Kidney glomerular epithelial cell (primary cell): ENCODE results near the gene COG8.

Experiments
- DNase-seq: peaks from one replicate; lab custom pipeline; 2025; lab: John Stamatoyannopoulos, UW

COG8 gene

DNA sequence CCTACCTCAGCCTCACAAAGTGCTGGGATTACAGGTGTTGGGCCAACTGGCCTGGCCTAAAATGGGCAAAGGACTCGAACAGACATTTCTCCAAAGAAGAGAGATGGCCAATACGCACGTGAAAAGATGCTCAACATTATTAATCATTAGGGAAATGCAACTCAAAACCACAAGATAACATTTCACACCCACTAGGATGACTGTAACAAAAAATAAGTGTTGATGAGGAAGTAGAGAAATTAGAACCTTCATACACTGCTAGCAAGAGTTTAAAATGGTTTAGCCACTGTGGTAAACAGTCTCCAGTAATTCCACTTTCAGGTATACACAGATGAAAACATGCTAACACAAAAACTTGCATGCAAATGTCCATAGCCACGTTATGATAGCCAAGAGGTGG lies 6.6 kb upstream of the COG8 start:
- no peak for DNase-seq

DNA sequence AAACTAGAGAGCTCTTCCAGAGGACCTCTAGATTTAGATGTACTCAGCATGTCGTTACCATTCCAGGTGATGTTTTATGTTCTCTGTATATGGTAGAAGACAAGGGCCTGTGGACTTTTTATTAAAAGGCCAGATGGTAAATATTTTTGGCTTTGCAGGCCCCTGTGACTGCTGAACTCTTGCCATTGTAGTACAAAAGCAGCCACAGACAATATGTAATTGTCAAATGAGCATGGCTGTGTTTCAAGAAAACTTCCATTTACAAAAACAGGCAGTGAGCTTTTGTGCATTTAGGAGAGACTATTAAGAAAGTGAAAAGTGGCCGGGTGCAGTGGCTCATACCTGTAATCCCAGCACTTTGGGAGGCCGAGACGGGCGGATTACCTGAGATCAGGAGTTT lies 4.8 kb upstream of the COG8 start:
- DNase-seq, result no peak

DNA sequence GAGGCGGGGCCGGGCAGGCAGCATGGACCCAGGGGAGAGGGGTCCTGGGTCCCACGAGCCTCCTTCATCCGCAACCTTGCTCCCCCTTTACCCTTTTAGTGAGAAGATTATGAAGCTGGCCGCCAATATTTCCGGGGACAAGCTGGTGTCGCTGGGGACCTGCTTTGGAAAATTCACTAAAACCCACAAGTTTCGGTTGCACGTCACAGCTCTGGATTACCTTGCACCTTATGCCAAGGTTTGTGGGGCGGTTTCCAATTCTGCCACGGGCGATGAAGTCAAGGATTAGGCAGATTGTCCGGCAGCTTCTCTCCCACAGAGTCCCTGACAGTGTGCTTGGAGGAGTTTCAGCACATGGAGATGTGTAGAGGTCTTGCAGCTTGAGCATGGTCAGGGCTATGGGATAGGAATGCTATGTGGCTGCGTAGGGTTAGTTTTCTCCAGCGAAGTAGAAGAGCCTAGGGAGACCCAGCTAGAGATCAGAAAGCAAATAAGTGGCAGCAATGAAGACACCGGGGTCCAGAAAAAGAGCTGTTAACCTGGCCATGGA lies 806 bp upstream of the COG8 start:
- no peak for DNase-seq

DNA sequence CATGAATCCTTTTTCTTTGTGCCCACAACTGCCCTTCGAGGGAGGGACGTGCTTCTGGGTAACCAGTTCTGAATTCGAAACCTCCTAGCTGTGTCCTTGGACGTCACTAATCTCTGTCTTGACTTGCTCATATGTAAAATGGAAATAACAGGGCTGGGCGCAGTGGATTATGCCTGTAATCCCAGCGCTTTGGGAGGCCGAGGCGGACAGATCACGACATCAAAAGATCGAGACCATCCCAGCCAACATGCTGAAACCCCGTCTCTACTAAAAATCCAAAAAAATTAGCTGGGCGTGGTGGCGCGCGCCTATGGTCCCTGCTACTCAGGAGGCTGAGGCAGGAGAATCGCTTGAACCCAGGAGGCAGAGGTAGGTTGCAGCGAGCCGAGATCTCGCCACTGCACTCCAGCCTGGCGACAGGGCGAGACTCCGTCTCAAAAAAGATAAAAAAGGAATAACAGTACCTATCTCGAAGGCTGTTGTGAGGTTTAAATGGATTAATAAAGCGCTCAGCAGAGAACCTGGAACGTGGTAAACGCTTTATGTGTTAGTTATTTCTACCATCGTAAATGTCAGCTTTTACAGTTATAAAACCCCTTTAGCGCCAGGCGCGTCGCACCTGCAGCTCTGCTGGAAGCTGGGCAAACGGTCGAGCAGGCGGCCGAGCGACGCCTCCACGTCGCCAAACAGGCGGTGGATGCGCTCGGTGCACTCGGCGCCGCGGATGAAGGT lies 641 bp downstream of the COG8 start:
- DNase-seq, result no peak

DNA sequence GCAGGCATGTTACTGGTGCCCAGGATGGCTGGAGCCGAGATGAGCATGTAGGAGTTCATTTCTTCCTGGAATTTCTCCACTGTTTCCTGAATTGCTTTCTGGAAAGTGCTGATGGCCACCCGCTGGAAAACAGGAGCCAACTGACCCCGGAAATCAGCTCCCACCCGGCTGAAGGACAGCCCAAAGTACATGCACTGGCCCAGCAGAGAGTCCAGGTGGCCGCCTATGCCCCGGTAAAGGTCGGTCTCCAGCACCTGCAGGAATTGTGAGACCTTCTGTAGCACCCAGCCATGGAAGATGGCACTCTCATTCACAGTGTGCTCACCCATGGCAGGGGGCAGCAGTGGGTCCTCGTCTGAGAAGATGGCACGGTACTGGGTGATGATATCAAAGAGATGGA lies 4.7 kb downstream of the COG8 start:
- DNase-seq, result no peak

DNA sequence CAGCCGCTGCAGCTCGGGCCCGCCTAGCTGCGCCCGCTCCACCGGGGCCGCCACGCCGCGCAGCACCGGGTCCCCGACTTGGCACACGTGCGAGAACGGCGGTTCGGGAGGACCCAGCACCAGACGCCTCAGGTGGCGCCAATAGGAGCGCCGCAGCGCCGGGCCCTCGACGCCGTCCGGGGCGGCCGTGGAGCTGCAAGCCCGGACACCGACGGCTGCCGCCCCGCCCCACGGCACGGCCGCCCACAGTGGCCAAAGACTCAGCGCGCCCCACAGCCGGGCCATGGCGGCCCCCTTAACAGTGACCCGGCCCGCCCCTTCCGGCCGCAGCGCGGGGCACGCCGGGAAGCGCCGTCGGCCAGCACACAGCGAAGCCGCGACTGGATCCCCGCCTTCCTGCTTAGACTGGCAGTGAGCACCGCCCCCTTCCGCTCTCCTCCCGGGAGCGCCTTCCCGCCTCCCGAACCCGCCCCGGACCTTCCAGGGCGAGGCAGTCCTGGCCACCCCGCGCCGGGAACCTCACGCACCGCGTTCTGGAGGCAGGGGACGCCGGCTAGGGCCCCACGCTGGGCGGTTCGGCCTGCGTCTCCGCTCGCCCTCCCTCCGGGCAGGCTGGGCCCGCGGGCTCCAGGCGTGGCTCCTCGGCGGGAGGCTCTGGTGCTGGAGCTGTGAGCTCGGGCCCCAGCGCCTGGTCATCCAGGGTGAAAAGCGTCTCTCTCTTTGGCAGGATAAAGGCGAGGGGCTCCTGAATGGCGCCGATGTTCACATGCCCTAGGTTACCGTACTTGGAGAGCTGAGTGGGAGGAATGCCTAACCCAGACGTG lies 8.9 kb downstream of the COG8 start, which contains the start of gene PDF:
PDF (minus strand) TSS at position 303 of the 824 bp plus-strand sequence; CDS start at position 285, 18 bp downstream.
- peak; percentile 88 for DNase-seq

DNA sequence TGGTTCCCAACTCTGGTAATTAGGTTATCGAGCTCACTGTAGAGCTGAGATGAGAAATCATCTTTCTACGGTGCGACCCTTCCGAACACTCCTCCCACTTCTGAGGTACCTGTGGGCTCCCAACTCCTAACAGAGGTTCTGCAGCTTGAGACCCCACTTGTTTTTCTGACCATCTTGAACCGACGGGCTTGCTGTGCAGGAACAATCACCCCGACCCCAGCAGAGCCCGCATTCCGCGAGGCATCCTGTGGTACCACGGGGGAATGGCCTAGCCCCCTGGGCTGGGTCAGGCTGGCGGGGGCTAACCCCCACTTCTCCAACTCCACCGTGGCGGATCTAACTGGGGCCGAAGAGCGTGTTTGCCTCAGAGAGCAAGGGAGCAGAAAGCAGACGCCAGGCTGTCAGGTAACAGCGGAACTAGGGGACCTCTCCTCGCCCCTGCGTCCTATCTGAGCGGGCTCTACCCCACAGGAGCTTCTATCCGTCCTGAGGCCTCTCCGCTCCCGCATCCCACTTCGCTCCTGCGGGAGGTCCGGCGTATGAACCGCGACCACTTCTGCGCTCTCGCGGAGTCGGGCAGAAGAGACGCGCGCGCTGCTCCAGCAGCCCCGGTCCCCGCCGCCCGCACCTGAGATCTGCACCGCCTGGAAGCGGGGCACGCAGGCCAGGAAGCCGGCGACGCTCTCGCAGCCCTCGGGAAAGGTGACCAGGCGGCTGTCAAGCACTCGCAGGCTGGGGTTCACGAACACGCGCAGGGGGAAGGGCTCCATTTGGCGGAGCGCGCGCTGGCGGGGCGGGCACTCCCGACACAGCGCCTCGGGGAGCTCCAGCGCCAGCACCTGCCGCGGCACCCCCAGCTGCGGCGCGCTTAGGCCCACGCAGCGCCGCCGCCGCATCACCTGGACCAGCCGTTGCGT lies 9.7 kb downstream of the COG8 start:
- no peak for DNase-seq

DNA sequence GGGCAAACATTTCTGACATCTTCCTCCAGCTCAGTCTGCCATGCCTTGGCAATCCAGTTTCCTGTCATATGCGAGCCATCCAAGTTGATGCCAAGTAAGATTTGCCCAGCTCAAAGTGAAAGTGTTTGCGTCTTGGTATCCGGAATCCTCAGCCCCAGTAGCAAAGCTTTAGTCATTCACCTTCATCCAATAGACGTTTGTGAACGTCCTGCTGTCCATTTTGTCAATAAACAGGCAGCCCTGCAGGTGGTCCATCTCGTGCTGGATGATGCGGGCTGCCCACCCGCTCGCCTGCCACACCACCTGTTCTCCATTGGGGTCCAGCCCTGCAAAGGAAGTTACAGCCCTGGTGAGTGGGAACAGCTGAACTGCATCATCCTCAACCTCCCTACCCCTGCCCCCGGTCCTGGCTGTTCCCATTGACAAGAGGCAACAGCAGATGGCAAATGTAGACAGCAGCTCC lies 10.5 kb downstream of the COG8 start:
- no peak for DNase-seq

DNA sequence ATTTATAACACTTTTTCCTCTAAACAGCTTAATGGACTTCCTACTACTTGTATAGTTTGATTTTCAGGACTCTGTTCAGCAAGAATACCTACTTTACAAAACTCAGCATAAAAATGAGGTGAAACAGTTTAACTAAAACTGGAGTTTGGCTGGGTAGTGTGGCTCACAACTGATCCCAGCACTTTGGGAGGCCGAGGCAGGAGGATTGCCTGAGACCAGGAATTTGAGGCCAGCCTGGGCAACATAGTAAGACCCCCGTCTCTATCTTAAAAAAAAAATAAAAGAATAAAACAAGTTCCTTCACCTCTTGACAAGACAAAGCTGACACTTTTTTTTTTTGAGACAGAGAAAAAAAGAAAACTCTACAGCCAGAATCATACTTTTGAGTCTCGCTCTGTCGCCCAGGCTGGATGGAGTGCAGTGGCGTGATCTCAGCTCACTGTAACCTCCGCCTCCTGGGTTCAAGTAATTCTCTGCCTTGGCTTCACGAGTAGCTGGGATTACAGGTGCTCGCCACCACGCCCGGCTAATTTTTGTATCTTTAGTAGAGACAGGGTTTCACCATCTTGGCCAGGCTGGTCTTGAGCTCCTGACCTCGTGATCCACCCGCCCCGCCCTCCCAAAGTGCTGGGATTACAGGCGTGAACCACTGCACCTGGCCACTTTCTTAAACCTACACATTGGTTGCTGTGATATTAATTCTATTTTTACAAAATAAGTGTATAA lies 11.6 kb downstream of the COG8 start:
- no peak for DNase-seq

DNA sequence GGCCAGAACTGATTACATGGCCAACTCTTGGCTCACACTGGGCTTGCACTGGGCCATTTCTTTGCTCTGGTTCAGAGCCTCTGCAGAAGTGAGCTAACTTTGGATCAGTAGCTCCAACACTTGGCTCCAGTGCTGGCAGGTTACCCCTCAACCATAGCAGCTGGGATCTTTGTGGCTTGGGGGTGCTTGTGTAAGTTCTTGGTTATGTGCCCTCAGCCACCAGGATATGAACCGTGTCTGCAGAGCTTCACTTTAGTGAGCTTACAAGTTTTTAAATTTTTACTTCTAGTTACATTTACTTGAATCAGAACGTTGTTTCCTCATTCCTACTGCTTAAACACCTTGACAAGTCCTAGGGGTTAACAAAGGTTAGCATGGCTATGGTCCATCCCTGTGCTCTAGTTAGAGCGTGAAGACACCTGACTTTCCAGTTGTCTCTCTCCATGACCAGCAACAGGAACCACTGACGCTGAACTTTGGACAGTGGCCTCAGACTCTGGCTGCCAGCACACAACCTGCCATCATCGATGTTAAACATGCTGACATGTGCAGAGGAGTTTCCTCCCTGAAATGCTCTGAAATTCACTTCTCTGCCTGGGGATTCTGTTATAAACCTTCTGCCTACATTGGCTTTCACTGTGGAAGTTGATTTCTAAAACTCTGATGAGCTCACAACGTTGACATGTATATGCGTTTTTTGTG lies 13.0 kb downstream of the COG8 start:
- peak; percentile 28 for DNase-seq

DNA sequence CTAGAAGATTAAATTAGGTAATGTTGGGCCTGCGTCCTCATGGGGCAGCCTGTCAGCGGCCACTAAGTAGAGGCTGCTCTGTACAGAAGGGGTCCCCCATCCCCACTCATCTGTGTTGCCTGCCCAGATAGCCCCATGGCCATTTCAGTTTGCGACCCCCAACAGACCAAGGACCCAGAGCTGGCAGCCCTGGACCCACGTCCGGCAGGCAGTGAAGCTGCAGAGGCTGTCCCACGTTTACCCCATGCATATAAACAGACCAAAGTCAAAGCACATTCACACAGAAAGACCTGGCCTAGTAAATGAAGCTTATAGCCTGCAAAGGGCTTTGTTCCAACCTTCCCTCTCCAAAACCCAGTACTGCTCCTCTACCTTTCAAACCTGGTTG lies 13.6 kb downstream of the COG8 start:
- no peak for DNase-seq

DNA sequence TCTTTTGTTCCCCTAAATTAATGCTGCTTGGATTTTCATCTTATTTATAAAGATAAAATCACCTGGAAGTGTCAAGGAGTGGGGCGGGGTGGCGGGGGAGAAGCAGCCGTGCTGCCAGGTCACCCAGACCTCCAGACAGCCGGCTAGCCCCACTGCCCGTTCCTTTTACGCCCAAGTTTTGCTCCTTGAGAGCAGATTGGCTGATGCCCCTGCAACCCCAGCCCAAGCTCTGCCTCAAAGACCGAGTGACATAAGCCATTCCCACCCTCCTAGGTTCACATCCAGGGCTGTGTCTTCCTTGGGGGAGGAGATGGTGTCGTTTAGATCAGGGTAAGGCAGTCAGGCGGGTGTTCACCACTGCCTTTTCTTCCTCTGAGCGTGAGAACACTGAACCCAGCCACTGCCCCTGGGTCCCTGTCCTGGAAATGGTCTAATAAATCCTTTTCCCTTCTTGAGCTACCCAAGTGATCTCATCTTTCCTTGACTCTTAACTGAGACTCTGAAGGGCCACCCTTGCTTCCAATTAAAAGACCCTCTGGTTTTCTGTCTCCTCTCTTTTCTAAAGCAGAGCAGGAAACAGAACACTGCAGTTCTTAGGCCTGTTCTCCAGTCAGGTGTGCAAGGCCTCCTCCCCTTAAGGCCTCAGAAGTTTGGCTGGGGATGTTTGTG lies 14.6 kb downstream of the COG8 start:
- no peak for DNase-seq

DNA sequence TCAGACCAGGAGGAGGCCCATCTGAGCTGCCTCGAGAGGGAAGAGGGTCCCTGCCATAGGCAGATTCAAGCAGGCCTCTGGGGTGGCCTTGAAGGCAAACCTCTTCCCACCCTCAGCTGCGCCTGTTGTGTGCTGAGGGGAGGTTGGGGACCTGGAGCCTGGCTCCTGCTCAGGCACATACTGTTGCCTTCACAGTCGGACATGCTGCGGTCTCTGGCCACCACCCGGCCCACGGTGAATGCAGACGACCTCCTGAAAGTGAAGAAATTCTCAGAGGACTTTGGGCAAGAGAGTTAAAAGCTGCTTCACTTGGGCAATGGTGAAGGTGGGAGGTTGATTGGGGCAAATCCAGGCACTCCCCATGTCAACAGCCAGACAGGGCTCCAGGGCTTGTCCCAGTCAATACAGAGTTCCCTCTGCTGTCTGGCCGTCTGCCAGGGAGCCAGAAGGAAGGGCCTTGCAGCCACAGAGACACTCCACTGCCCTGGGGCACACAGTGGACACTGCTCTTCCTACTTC lies 15.3 kb downstream of the COG8 start:
- DNase-seq, result no peak

DNA sequence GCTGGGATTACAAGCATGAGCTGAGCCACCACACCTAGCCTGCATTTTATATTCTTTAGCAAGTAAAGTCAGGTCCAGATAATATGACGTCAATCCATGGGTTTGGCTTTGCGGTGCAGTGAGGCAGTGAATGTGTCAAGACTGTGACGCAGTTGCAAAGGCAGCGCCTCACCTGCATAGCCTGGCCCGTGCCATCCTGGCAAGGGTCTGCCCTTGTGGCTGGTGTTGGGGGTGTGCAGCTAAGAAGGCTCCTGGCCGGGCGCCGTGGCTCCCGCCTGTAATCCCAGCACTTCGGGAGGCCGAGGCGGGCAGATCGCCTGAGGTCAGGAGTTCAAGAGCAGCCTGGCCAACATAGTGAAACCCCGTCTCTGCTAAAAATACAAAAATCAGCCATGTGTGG lies 15.9 kb downstream of the COG8 start:
- DNase-seq, result no peak

DNA sequence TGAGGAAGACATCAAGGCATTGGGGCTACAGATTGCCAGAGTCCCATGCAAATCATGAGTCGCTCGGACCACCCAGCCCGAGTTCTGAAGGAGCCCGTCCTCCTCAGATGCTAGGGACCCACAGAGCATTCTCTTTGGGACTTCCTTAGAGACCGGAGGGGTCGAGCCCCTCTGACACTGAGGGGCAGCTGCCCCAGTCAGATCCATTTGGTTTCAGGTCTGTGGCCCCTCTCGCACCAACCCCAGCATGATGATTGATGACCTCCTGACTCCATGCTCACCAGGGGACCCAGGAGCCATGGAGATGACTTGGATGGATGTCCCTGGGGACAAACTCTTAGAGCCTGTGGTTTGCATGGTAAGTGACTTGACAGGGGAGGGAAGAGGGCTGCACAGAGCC lies 17.0 kb downstream of the COG8 start:
- DNase-seq, result no peak

DNA sequence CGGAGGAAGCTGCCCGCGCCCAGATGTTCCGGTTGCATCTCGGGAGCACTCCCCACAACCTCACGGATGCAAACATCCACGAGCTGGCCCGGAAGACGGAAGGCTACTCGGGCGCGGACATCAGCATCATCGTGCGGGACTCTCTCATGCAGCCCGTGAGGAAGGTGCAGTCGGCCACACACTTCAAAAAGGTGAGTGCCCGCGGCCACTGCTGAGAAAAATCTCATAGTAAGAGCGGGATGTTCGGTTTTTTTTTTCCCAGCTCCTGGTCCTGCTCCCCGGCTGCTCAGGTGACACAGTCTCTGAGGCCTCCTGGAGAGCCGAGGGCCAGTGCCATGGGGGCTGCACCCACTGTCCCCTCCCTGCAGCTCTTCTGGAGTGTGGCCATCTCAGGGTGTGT lies 18.3 kb downstream of the COG8 start:
- no peak for DNase-seq

DNA sequence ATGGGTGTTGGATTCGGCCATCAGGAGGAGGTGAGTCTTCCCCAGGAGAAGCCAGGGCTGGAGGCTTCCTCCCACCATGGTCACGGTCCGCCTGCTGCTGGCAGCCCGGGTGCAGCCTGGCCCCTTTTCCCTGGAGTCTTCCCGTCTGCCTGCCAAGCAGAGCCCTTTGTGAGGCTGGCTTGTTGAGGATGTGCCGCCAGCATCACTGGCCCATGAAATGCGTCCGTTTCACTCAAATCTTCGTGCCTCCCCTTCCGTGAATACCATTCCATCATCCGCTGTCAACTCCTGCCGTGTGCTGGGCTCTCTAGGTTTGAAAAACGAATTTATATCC lies 18.7 kb downstream of the COG8 start:
- DNase-seq, result no peak

DNA sequence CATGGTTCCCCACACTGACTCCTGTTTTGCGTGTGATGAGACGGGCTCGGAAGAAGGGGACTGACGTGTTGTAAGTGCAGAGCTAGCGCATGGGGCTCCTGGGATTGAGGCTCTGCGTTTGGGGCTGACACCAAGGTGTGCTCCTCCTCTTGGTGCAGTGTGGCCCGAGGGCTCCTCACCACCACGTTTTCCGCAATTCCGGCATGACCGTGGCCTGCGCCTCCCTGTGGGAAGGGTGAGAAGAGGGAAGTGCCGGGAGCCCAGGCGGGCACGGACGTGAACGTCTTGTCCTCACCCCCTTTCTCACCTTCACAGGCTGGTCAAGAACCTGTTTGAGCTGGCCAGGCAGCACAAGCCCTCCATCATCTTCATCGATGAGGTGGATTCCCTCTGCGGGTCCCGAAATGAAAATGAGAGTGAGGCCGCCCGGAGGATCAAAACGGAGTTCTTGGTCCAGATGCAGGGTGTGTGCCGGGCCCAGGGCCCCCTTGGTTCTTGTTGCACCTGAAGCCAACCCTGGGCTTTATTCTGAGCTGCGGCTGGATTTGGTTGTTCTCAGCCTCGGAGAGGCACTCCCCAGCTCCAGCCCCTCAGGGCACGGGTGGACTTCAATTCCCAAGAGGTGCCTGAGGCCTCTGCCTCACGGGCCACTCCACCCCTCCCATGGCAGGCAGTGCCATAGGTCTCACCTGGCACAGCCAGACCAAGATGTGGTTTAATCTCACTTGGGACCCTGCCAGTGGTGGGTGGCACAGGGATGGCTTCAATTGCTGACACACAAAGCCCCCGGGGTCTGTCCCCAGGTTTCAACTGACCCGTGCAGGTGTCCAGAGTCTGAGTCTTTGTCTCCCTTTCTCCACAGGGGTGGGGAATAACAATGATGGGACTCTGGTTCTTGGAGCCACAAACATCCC lies 19.3 kb downstream of the COG8 start:
- no peak for DNase-seq

DNA sequence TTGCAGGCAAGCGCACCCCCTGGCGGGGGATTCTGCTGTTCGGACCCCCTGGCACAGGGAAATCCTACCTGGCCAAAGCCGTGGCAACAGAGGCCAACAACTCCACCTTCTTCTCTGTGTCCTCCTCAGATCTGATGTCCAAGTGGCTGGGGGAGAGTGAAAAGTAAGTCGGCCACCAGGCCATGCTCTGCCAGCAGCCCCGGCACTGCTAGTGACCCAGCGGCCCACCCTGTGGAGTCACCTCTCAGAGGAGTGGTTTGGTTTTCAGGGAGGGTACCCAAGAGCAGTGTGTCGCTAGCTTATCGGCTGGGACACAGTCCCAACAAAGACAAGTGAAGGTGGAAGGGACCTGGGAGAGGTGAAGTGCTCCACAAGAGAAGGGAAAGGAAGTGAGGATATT lies 20.0 kb downstream of the COG8 start:
- no peak for DNase-seq
